Neural cell (in vitro differentiated cells): ENCODE results near the gene CDKAL1. TPM values are rescaled to one million over a fixed set of nuclear protein-coding genes. Genes with fewer than 3 reads are reported as not detected.

Experiments used
- H2AFZ ChIP-seq: fragments of 200-600, 300-800 bp; sonication (generic), shearing (Covaris generic); 2 replicates; pipeline ENCODE4 v1.6.0; 2014; ENCODE audit warnings: low read depth, mild to moderate bottlenecking, antibody characterized with exemption, low read length, moderate library complexity
- H3F3A ChIP-seq: fragments of 200-600 bp; shearing (Covaris generic); 2 replicates; pipeline ENCODE4 v1.6.1; 2016; ENCODE audit warnings: mild to moderate bottlenecking, moderate library complexity, mixed read lengths, antibody characterized with exemption, low read length; ENCODE audit not compliant: insufficient read depth, poor library complexity, severe bottlenecking
- H3K27ac ChIP-seq: fragments of 200-600, 300-800 bp; sonication (generic), shearing (Covaris generic); 2 replicates; pipeline ENCODE4 v1.5.1; 2014; ENCODE audit warnings: mild to moderate bottlenecking, low read length, moderate library complexity
- H3K27me3 ChIP-seq: fragments of 300-800, 200-600 bp; sonication (generic), shearing (Covaris generic); 2 replicates; pipeline ENCODE4 v1.6.0; 2014; ENCODE audit warnings: mild to moderate bottlenecking, low read depth, low read length, moderate library complexity; ENCODE audit not compliant: insufficient read depth
- H3K36me3 ChIP-seq: fragments of 300-800, 200-600 bp; sonication (generic), shearing (Covaris generic); 2 replicates; pipeline ENCODE4 v1.5.1; 2014; ENCODE audit warnings: mild to moderate bottlenecking, antibody characterized with exemption, low read length, moderate library complexity; ENCODE audit not compliant: insufficient read depth
- H3K4me2 ChIP-seq: fragments of 300-800, 200-600 bp; sonication (generic), shearing (Covaris generic); 2 replicates; pipeline ENCODE4 v1.6.0; 2014; ENCODE audit warnings: mild to moderate bottlenecking, low read length
- H3K4me3 ChIP-seq: fragments of 300-800, 200-600 bp; sonication (generic), shearing (Covaris generic); 2 replicates; pipeline ENCODE4 v1.5.1; 2014; ENCODE audit warnings: mild to moderate bottlenecking, low read length, moderate library complexity
- H3K79me2 ChIP-seq: fragments of 200-600 bp; shearing (Covaris generic); replicated peaks from 2 replicates; pipeline ENCODE4 v1.6.0; 2014; ENCODE audit warnings: mild to moderate bottlenecking, low read length, moderate library complexity; ENCODE audit not compliant: insufficient read depth
- H3K9ac ChIP-seq: fragments of 300-800, 200-600 bp; sonication (generic), shearing (Covaris generic); 2 replicates; pipeline ENCODE4 v1.6.1; 2016; ENCODE audit warnings: mild to moderate bottlenecking, low read length, mixed read lengths
- H3K9me2 ChIP-seq: fragments of 200-600 bp; shearing (Covaris generic); 2 replicates; pipeline ENCODE4 v1.6.1; 2016; ENCODE audit warnings: mild to moderate bottlenecking, low read length, mixed read lengths; ENCODE audit not compliant: insufficient read depth
- H3K9me3 ChIP-seq: fragments of 200-600, 300-800 bp; sonication (generic), shearing (Covaris generic); 2 replicates; pipeline ENCODE4 v1.6.1; 2016; ENCODE audit warnings: mild to moderate bottlenecking, mixed run types, low read length, moderate library complexity, mixed read lengths
- H4K20me1 ChIP-seq: fragments of 200-600 bp; shearing (Covaris generic); 2 replicates; pipeline ENCODE4 v1.6.1; 2016; ENCODE audit warnings: mild to moderate bottlenecking, mixed run types; ENCODE audit not compliant: insufficient read depth
- CTCF ChIP-seq: fragments of 450-650 bp; IDR thresholded peaks from 2 replicates; pipeline ENCODE4 v1.5.1; 2014; ENCODE audit warnings: antibody characterized with exemption, mild to moderate bottlenecking, moderate library complexity; ENCODE audit not compliant: poor library complexity, severe bottlenecking
- EP300 ChIP-seq: fragments of 450-650 bp; conservative IDR thresholded peaks from 2 replicates; pipeline ENCODE4 v1.6.1; 2014; ENCODE audit warnings: antibody characterized with exemption, mild to moderate bottlenecking, moderate library complexity; ENCODE audit not compliant: poor library complexity, severe bottlenecking
- EZH2 ChIP-seq: fragments of 200-600, 300-800 bp; shearing (Covaris generic), sonication (generic); IDR thresholded peaks from 2 replicates; pipeline ENCODE4 v1.6.1; 2014; ENCODE audit warnings: antibody characterized with exemption, low read length, borderline replicate concordance, mild to moderate bottlenecking; ENCODE audit not compliant: insufficient read depth, poor library complexity, severe bottlenecking
- MXI1 ChIP-seq: fragments of 450-650 bp; conservative IDR thresholded peaks from 2 replicates; pipeline ENCODE4 v1.6.1; 2014; ENCODE audit warnings: antibody characterized with exemption, mild to moderate bottlenecking; ENCODE audit not compliant: poor library complexity, severe bottlenecking
- POLR2AphosphoS5 ChIP-seq: IDR thresholded peaks from 2 replicates; pipeline ENCODE4 v1.6.1; 2012
- RAD21 ChIP-seq: fragments of 450-650 bp; conservative IDR thresholded peaks from 2 replicates; pipeline ENCODE4 v1.6.1; 2014; ENCODE audit warnings: antibody characterized with exemption, mild to moderate bottlenecking, moderate library complexity
- REST ChIP-seq: IDR thresholded peaks from 2 replicates; pipeline ENCODE4 v1.6.1; 2012; ENCODE audit warnings: borderline replicate concordance
- SMC3 ChIP-seq: fragments of 450-650 bp; conservative IDR thresholded peaks from 2 replicates; pipeline ENCODE4 v1.6.1; 2014; ENCODE audit warnings: antibody characterized with exemption, mild to moderate bottlenecking, moderate library complexity; ENCODE audit not compliant: poor library complexity
- TAF1 ChIP-seq: IDR thresholded peaks from 2 replicates; pipeline ENCODE4 v1.6.1; 2012; ENCODE audit warnings: low read depth
- polyA plus RNA-seq: library from polyadenylated mRNA; depleted of rRNA; stranded (reverse); fragments of >200 nt; gene quantifications from 2 replicates; pipeline ENCODE4 v1.2.3, GENCODE V29; 2014

CDKAL1 gene
- polyA plus RNA-seq, 1 donor from 2014 or later: 10.7 TPM

GRCh38 chr6:21039926-21040325 is 505.7 kb downstream of the CDKAL1 start:
- no peak overlapping the region for H2AFZ ChIP-seq
- H3K4me3 ChIP-seq: no peak overlapping the region
- H3K9me2 ChIP-seq: no peaks in the 10 kb centered on the region
- no peak for TF ChIP-seq POLR2AphosphoS5
- TF ChIP-seq EZH2: no peak
- TF ChIP-seq MXI1: no peak
- no peak for TF ChIP-seq CTCF
- TF ChIP-seq TAF1: no peak
- TF ChIP-seq RAD21: no peak
- H3F3A ChIP-seq: no peaks in the 10 kb centered on the region
- H3K79me2 ChIP-seq: no peaks in the 10 kb centered on the region
- no peak overlapping the region for H3K27ac ChIP-seq
- no peak overlapping the region for H3K9ac ChIP-seq
- H3K27me3 ChIP-seq: no peaks in the 10 kb centered on the region
- H4K20me1 ChIP-seq: no peaks in the 10 kb centered on the region
- H3K4me2 ChIP-seq: no peak overlapping the region
- H3K9me3 ChIP-seq: no peaks in the 10 kb centered on the region
- H3K36me3 ChIP-seq: no peaks in the 10 kb centered on the region

GRCh38 chr6:21045135-21045700 is 511.0 kb downstream of the CDKAL1 start:
- Histone ChIP-seq H3K4me2 (no peak overlapping the region), H3K9ac (no peak overlapping the region), H3K9me3 (no peaks in the 10 kb centered on the region), H3K4me3 (no peak overlapping the region), H2AFZ (no peak overlapping the region), H4K20me1 (no peaks in the 10 kb centered on the region), H3K79me2 (no peaks in the 10 kb centered on the region), H3F3A (no peaks in the 10 kb centered on the region), H3K27ac (no peak overlapping the region), H3K36me3 (no peaks in the 10 kb centered on the region), H3K9me2 (no peaks in the 10 kb centered on the region), H3K27me3 (no peaks in the 10 kb centered on the region)
- TF ChIP-seq EZH2 (no peak), EP300 (no peak), REST (no peak), SMC3 (no peak), CTCF (no peak), POLR2AphosphoS5 (no peak), MXI1 (no peak), TAF1 (no peak), RAD21 (no peak)
